HepG2 (cell line): ENCODE results near the gene MAGEA9B. TPM values are rescaled to one million over a fixed set of nuclear protein-coding genes. Genes with fewer than 3 reads are reported as not detected.
A peak's percentile ranks its signal among the peaks of the same experiment; 100 is the strongest.
"Not testable (repeated sequence)": the region's sequence is repeated elsewhere in the genome, so short reads cannot be mapped to it uniquely, and the experiment has no call there.

Experiments used
- ATAC-seq: fragments of 200-7000 bp; cut with Tn5 transposase; 3 replicates; pipeline ENCODE4 v1.9.1; 2020; ENCODE audit warnings: mild to moderate bottlenecking, moderate library complexity
- BruUV-seq: library from RNA; stranded (reverse); fragments of 400-500 nt; replicated peaks from 2 replicates; lab custom pipeline; 2021; lab: Mats Ljungman, UMichigan
- CTCF ChIA-PET: fragments of 300-600 bp; formaldehyde crosslinking; extraction: SDS; loops from one replicate; lab custom pipeline; 2021; ENCODE audit warnings: low total read pairs, inconsistent platforms, low intra/inter-chr PET ratio; lab: Yijun Ruan, JAX
- POLR2A ChIA-PET: fragments of 350-600 bp; sonication (Branson Sonifier 250); formaldehyde crosslinking; loops from one replicate; lab custom pipeline; 2020; ENCODE audit warnings: antibody characterized with exemption, inconsistent platforms; lab: Yijun Ruan, JAX
- DNase-seq: peaks from one replicate; pipeline ENCODE4 v3.0.0-alpha.2; 2015; ENCODE audit warnings: low spot score
- FAIRE-seq: peaks from 3 replicates; lab custom pipeline; 2011; peaks lifted over from hg19 to GRCh38; lab: Jason Lieb, UNC
- H2AFZ ChIP-seq: one replicate; pipeline ENCODE4 v1.6.1; 2011; ENCODE audit warnings: low read length, inconsistent platforms
- H3K27ac ChIP-seq: fragments of 300-600 bp; 3 replicates; pipeline ENCODE4 v1.8.0; 2011; ENCODE audit warnings: mixed run types, mild to moderate bottlenecking, mixed read lengths, low read length, inconsistent platforms; ENCODE audit not compliant: insufficient read depth; ENCODE audit errors: extremely low read length
- H3K27me3 ChIP-seq, 2 experiments: fragments of 200-600 bp in 1 of 2; 2 replicates in 1 of 2; 3 replicates in 1 of 2; pipeline versions ENCODE4 v1.6.0 to v1.8.0; 2011; ENCODE audit warnings: low read length in 2 of 2, mild to moderate bottlenecking in 2 of 2, moderate library complexity in 2 of 2, inconsistent platforms in 1 of 2; ENCODE audit not compliant: insufficient read depth in 2 of 2, control insufficient read depth in 1 of 2
- H3K36me3 ChIP-seq, 2 experiments: fragments of 200-600 bp in 1 of 2; replicated peaks in 1 of 2; 2 replicates in 1 of 2; 3 replicates in 1 of 2; pipeline versions ENCODE4 v1.5.1 to v1.8.0; 2011; ENCODE audit warnings: low read length in 2 of 2, inconsistent platforms in 1 of 2; ENCODE audit not compliant: insufficient read depth in 2 of 2, control insufficient read depth in 1 of 2
- H3K4me1 ChIP-seq: 2 replicates; pipeline ENCODE4 v1.5.1; 2012; ENCODE audit warnings: low read length, inconsistent platforms; ENCODE audit not compliant: insufficient read depth
- H3K4me2 ChIP-seq: 2 replicates; pipeline ENCODE4 v1.6.0; 2011; ENCODE audit warnings: low read depth, low read length, inconsistent platforms
- H3K4me3 ChIP-seq, 3 experiments: fragments of 200-600 bp in 1 of 3; sonication (generic), shearing (Covaris generic) in 1 of 3; replicated peaks in 1 of 3; 2 replicates each; pipeline ENCODE4 v1.5.1; 2011 to 2016; ENCODE audit warnings: low read length in 3 of 3, inconsistent platforms in 2 of 3, low read depth in 2 of 3, mild to moderate bottlenecking in 2 of 3, control low read depth in 1 of 3, mixed read lengths in 1 of 3; ENCODE audit not compliant: insufficient read depth in 1 of 3
- H3K79me2 ChIP-seq: one replicate; pipeline ENCODE4 v1.6.1; 2011; ENCODE audit warnings: low read length, inconsistent platforms; ENCODE audit not compliant: insufficient read depth
- H3K9ac ChIP-seq: 2 replicates; pipeline ENCODE4 v1.6.0; 2011; ENCODE audit warnings: mild to moderate bottlenecking, low read depth, low read length, inconsistent platforms; ENCODE audit not compliant: insufficient read depth
- H3K9me3 ChIP-seq: 2 replicates; pipeline ENCODE4 v1.5.1; 2012; ENCODE audit warnings: mild to moderate bottlenecking, low read length
- H4K20me1 ChIP-seq: 2 replicates; pipeline ENCODE4 v1.6.0; 2011; ENCODE audit warnings: inconsistent platforms, mild to moderate bottlenecking, low read length, moderate library complexity; ENCODE audit not compliant: insufficient read depth
- STAG1 ChIP-seq: sonication (generic); formaldehyde crosslinking; IDR thresholded peaks from 2 replicates; pipeline ENCODE4 v1.4.0; 2020; ENCODE audit warnings: missing genetic modification reagents
- WGBS: methylation state at CpG from one replicate; pipeline ENCODE4 v1.1.6; 2017; ENCODE audit warnings: low lambda C conversion rate; 5-methylcytosine and 5-hydroxymethylcytosine counted together
- in situ Hi-C: cut with HindIII; loops from 2 replicates; pipeline ENCODE4 v1.10.0; 2017; ENCODE audit warnings: low pct_unique_long_range_greater_than_20kb; ENCODE audit not compliant: extremely low pct_ligation_motif_present
- intact Hi-C: fragments of 100-400 bp; cut with micrococcal nuclease; formaldehyde crosslinking; loops from one replicate; pipeline ENCODE4 v1.10.0; 2022; ENCODE audit not compliant: unreplicated experiment
- polyA plus RNA-seq, 8 experiments: library from polyadenylated mRNA; depleted of rRNA in 3 of 8; stranded (reverse) in 7 of 8; unstranded in 1 of 8; fragments of >200 nt; fragmentation: Illumina TruSeq in 4 of 8; extraction: Trizol in 4 of 8; gene quantifications; 2 replicates each; pipeline versions ENCODE4 v1.2.1 to v1.2.3, GENCODE V29; 2011 to 2016; ENCODE audit warnings: low read depth in 4 of 8, missing spikeins in 1 of 8, mixed read lengths in 1 of 8; ENCODE audit not compliant: insufficient read depth in 1 of 8
- total RNA-seq, 5 experiments: library from RNA; depleted of rRNA; stranded (reverse); fragments of >200 nt; fragmentation: Illumina TruSeq; extraction: Trizol; gene quantifications; 2 replicates each; pipeline ENCODE4 v1.2.3, GENCODE V29; 2016; ENCODE audit warnings: low read depth in 1 of 5
- TF ChIP-seq, protein P1 (sequence below): sonication (generic); formaldehyde crosslinking; IDR thresholded peaks from 2 replicates; pipeline ENCODE4 v1.4.0; 2020; ENCODE audit warnings: missing genetic modification reagents
- TF ChIP-seq, protein P2 (sequence below): sonication (generic); formaldehyde crosslinking; IDR thresholded peaks from 2 replicates; pipeline ENCODE4 v1.5.0; 2020; ENCODE audit warnings: mild to moderate bottlenecking, missing genetic modification reagents, moderate library complexity

MAGEA9B gene
- total and polyA plus RNA-seq, 2 of the 13 experiments (the other 11 are each of a cell fraction or from before 2014, with no cell fraction given) = 0.07 to 0.11 TPM

DNA sequence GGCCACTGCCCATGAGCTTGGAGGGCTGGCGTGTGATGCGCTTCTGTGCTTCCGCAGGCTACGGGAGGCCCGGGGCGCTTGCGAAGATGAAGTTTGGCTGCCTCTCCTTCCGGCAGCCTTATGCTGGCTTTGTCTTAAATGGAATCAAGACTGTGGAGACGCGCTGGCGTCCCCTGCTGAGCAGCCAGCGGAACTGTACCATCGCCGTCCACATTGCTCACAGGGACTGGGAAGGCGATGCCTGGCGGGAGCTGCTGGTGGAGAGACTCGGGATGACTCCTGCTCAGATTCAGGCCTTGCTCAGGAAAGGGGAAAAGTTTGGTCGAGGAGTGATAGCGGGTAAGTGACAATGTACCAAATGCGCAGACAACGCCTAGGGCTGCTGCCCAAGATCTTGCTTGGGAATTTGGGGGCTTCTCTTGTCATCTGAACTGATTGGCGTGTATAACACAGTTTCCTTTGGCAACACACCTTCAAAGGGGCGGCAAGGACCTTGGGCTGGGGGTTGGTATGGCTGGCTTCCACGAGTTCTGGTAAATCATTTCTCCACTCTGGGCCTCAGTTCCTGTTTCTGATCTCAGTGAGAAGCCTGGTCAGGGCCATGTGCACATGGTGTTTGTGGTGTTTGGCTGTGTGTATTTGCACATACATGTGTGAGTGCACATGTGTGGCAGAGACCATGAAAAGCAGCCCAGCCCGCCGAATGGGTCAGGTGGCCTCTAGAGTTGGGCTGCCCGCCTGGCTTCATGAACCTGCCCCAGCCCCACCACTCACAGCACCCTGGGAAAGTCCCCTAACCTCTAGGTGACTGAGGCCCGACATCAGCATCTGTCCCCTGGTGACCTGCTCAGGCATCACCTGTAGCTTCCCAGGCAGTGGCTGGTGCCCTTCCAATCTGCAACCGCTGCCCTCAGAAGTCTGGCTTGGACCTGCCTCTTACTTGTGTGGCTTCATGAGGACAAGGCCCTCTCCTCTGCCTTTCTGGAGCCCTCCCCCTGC is 41.4 kb downstream of the MAGEA9B start:
- POLR2A ChIA-PET, H2AFZ ChIP-seq, H3K9ac ChIP-seq, H3K27ac ChIP-seq, CTCF ChIA-PET, H3K4me3 ChIP-seq, FAIRE-seq, H3K4me2 ChIP-seq, in situ Hi-C loops, H4K20me1 ChIP-seq, H3K36me3 ChIP-seq, H3K4me1 ChIP-seq, H3K79me2 ChIP-seq, H3K9me3 ChIP-seq, BruUV-seq, intact Hi-C loops, H3K27me3 ChIP-seq: not testable (repeated sequence)
- WGBS = no CpG with 5 or more reads among the region's 29 CpGs
- TF ChIP-seq, protein P1, sequence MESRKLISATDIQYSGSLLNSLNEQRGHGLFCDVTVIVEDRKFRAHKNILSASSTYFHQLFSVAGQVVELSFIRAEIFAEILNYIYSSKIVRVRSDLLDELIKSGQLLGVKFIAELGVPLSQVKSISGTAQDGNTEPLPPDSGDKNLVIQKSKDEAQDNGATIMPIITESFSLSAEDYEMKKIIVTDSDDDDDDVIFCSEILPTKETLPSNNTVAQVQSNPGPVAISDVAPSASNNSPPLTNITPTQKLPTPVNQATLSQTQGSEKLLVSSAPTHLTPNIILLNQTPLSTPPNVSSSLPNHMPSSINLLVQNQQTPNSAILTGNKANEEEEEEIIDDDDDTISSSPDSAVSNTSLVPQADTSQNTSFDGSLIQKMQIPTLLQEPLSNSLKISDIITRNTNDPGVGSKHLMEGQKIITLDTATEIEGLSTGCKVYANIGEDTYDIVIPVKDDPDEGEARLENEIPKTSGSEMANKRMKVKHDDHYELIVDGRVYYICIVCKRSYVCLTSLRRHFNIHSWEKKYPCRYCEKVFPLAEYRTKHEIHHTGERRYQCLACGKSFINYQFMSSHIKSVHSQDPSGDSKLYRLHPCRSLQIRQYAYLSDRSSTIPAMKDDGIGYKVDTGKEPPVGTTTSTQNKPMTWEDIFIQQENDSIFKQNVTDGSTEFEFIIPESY (CRISPR knock-in tag) = peak; percentile 95
- TF ChIP-seq STAG1 (CRISPR knock-in tag) = peak; percentile 34
- TF ChIP-seq, protein P2, sequence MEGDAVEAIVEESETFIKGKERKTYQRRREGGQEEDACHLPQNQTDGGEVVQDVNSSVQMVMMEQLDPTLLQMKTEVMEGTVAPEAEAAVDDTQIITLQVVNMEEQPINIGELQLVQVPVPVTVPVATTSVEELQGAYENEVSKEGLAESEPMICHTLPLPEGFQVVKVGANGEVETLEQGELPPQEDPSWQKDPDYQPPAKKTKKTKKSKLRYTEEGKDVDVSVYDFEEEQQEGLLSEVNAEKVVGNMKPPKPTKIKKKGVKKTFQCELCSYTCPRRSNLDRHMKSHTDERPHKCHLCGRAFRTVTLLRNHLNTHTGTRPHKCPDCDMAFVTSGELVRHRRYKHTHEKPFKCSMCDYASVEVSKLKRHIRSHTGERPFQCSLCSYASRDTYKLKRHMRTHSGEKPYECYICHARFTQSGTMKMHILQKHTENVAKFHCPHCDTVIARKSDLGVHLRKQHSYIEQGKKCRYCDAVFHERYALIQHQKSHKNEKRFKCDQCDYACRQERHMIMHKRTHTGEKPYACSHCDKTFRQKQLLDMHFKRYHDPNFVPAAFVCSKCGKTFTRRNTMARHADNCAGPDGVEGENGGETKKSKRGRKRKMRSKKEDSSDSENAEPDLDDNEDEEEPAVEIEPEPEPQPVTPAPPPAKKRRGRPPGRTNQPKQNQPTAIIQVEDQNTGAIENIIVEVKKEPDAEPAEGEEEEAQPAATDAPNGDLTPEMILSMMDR (CRISPR knock-in tag) = peak; percentile 6; the same call in 1 of the 2 replicates
- ATAC-seq = peak; percentile 32
- DNase-seq = peak; percentile 5
